Prostate gland (tissue), 2 donors: ENCODE measurements around the gene ANKRD35.

Experiments
- POLR2A ChIP-seq: fragments of 450-650 bp; IDR thresholded peaks from one replicate; pipeline ENCODE4 v1.6.1; 2016; ENCODE audit warnings: antibody characterized with exemption, mild to moderate bottlenecking
- TF ChIP-seq, protein P1 (sequence below), 4 experiments: fragments of 200-600 bp in 2 of 4; fragments of 450-650 bp in 2 of 4; sonication (generic) in 2 of 4; IDR thresholded peaks; 1 replicate in 3 of 4; 2 replicates in 1 of 4; pipeline ENCODE4 v1.5.1; 2016 to 2019; ENCODE audit warnings: antibody characterized with exemption in 4 of 4, mild to moderate bottlenecking in 2 of 4, moderate library complexity in 2 of 4

DNA sequence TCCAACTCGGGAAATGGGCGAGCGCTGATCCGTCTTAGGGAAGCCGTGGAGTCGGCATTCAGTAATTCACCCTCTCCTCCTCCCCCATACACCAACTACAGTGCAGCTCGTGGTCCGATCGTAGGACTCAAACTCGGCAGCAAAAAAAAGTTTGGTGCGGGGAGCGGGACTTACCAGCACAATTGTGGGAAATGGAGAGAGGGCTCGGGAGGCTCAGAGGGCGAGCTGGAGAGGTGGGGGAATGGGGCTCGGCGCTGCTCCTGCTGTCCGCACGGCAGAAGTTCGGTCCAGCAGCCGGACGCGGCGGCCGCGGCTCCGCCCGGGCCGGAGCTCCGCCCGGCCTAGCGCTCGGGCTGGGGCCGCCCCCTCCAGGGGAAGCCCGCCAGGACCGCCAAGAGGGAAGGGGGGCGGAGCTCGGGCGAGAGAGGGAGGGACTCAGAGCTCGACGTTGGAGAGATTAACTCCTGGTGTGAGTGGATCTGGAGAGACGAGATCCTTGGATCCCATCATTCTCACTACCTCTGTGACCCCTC, 26.1 kb downstream of the ANKRD35 start:
- TF ChIP-seq, protein P1, sequence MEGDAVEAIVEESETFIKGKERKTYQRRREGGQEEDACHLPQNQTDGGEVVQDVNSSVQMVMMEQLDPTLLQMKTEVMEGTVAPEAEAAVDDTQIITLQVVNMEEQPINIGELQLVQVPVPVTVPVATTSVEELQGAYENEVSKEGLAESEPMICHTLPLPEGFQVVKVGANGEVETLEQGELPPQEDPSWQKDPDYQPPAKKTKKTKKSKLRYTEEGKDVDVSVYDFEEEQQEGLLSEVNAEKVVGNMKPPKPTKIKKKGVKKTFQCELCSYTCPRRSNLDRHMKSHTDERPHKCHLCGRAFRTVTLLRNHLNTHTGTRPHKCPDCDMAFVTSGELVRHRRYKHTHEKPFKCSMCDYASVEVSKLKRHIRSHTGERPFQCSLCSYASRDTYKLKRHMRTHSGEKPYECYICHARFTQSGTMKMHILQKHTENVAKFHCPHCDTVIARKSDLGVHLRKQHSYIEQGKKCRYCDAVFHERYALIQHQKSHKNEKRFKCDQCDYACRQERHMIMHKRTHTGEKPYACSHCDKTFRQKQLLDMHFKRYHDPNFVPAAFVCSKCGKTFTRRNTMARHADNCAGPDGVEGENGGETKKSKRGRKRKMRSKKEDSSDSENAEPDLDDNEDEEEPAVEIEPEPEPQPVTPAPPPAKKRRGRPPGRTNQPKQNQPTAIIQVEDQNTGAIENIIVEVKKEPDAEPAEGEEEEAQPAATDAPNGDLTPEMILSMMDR (IDR thresholded peaks at IDR 0.05), result peak in 1 of 4 experiments; percentile 29
- TF ChIP-seq POLR2A, result peak; percentile 92
